Fibroblast of skin of right biceps (primary cell): ENCODE data around the gene DNAJC13.

Source experiments
- DNase-seq: peaks from one replicate; pipeline ENCODE4 v3.0.0-alpha.2; 2013

Gene DNAJC13

GRCh38 chr3:132499071-132499470 is 81.8 kb downstream of the DNAJC13 start:
- DNase-seq, result no peak

GRCh38 chr3:132503559-132503958 is 86.3 kb downstream of the DNAJC13 start:
- no peak for DNase-seq

GRCh38 chr3:132504375-132504933 is 87.2 kb downstream of the DNAJC13 start:
- DNase-seq, result no peak

GRCh38 chr3:132507657-132508056 is 90.4 kb downstream of the DNAJC13 start:
- DNase-seq, result no peak

- DNase-seq, result no peak
Measured at GRCh38 chr3:132509096-132509495, 91.8 kb downstream of the DNAJC13 start.

GRCh38 chr3:132509506-132509905 is 92.2 kb downstream of the DNAJC13 start:
- DNase-seq, result no peak

GRCh38 chr3:132513057-132513456 is 95.8 kb downstream of the DNAJC13 start:
- DNase-seq, result no peak

GRCh38 chr3:132517311-132517710 is 100.0 kb downstream of the DNAJC13 start:
- DNase-seq, result no peak

GRCh38 chr3:132519914-132520313 is 102.6 kb downstream of the DNAJC13 start:
- DNase-seq, result no peak

- DNase-seq, result no peak
Measured at GRCh38 chr3:132521901-132522300, 104.6 kb downstream of the DNAJC13 start.

GRCh38 chr3:132522353-132522752 is 105.1 kb downstream of the DNAJC13 start:
- no peak for DNase-seq

- DNase-seq, result no peak
Measured at GRCh38 chr3:132530624-132531023, 113.3 kb downstream of the DNAJC13 start.

- peak; percentile 82 for DNase-seq
Measured at GRCh38 chr3:132535575-132536441, 118.5 kb downstream of the DNAJC13 start.

- DNase-seq, result peak; percentile 35
Measured at GRCh38 chr3:132536442-132537153, 119.3 kb downstream of the DNAJC13 start.

- no peak for DNase-seq
Measured at GRCh38 chr3:132537297-132537696, 120.0 kb downstream of the DNAJC13 start.

- no peak for DNase-seq
Measured at GRCh38 chr3:132538072-132538471, 120.8 kb downstream of the DNAJC13 start.

- no peak for DNase-seq
Measured at GRCh38 chr3:132539681-132540080, 122.4 kb downstream of the DNAJC13 start.

GRCh38 chr3:132542577-132542976 is 125.3 kb downstream of the DNAJC13 start:
- no peak for DNase-seq

- peak; percentile 94 for DNase-seq
Measured at GRCh38 chr3:132543011-132543739, 125.9 kb downstream of the DNAJC13 start.

GRCh38 chr3:132544130-132544529 is 126.8 kb downstream of the DNAJC13 start:
- DNase-seq, result no peak

GRCh38 chr3:132545471-132545870 is 128.2 kb downstream of the DNAJC13 start:
- no peak for DNase-seq

GRCh38 chr3:132549169-132549568 is 131.9 kb downstream of the DNAJC13 start:
- DNase-seq, result no peak
